ENCODE results near the gene TGFBR1.

The TGFBR1 gene

DNA sequence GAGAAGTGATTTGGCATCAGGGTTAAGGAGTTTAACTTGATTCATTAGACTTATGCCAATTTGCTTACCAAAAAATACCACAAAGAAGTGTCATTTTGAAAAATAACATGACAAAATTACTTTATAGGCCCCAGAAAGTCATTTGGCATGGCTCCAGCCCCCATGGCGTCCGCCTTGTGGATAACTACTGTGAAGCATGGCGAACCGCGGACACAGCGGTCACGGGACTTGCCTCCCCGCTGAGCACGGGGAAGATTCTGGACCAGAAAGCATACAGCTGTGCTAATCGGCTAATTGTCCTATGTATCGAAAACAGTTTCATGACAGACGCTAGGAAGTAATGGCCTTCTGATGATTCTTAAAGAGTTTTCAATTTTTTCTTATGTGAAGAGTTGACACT is 35.4 kb upstream of the TGFBR1 start:
- Histone ChIP-seq H3K27ac (ENCODE audit: extremely low read depth, low read depth, low read length) (no peak overlapping the region), H3K4me3 (ENCODE audit: low read depth, low read length) (no peak overlapping the region), H3K36me3 (ENCODE audit: control insufficient read depth in 2 of 2, insufficient read depth in 1 of 2, low read length in 2 of 2) (no peaks in the 10 kb centered on the region), H3K4me1 (ENCODE audit: control insufficient read depth, insufficient read depth, low read length) (no peaks in the 10 kb centered on the region), H3K9me3 (ENCODE audit: control insufficient read depth, insufficient read depth, low read depth, low read length) (no peaks in the 10 kb centered on the region)
- POLR2A ChIA-PET: no interaction called here
- no peak for TF ChIP-seq ZNF610 (tag by site-specific recombination; IDR thresholded peaks at IDR 0.05; ENCODE audit: borderline replicate concordance)
- TF ChIP-seq, protein P1, sequence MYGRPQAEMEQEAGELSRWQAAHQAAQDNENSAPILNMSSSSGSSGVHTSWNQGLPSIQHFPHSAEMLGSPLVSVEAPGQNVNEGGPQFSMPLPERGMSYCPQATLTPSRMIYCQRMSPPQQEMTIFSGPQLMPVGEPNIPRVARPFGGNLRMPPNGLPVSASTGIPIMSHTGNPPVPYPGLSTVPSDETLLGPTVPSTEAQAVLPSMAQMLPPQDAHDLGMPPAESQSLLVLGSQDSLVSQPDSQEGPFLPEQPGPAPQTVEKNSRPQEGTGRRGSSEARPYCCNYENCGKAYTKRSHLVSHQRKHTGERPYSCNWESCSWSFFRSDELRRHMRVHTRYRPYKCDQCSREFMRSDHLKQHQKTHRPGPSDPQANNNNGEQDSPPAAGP (tag by site-specific recombination; IDR thresholded peaks at IDR 0.05): no peak
- TF ChIP-seq, protein P2, sequence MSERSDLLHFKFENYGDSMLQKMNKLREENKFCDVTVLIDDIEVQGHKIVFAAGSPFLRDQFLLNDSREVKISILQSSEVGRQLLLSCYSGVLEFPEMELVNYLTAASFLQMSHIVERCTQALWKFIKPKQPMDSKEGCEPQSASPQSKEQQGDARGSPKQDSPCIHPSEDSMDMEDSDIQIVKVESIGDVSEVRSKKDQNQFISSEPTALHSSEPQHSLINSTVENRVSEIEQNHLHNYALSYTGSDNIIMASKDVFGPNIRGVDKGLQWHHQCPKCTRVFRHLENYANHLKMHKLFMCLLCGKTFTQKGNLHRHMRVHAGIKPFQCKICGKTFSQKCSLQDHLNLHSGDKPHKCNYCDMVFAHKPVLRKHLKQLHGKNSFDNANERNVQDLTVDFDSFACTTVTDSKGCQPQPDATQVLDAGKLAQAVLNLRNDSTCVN (tag by site-specific recombination; optimal IDR thresholded peaks at IDR 0.05): no peak
- TF ChIP-seq ZNF184 (tag by site-specific recombination; IDR thresholded peaks at IDR 0.05): no peak
- no peak for TF ChIP-seq INSM2 (tag by site-specific recombination; IDR thresholded peaks at IDR 0.05)
- TF ChIP-seq KLF1 (tag by site-specific recombination; IDR thresholded peaks at IDR 0.05): no peak
- no peak for TF ChIP-seq TSHZ1 (tag by site-specific recombination; IDR thresholded peaks at IDR 0.05; ENCODE audit: borderline replicate concordance)
- TF ChIP-seq ZNF747 (tag by site-specific recombination; IDR thresholded peaks at IDR 0.05): no peak
- no peak for TF ChIP-seq PRDM6 (tag by site-specific recombination; IDR thresholded peaks at IDR 0.05)
- no peak for TF ChIP-seq ZNF214 (tag by site-specific recombination; IDR thresholded peaks at IDR 0.05; ENCODE audit: borderline replicate concordance)
- TF ChIP-seq ZNF600 (tag by site-specific recombination; IDR thresholded peaks at IDR 0.05): no peak
- TF ChIP-seq SP3 (tag by site-specific recombination; IDR thresholded peaks at IDR 0.05): no peak
- no peak for TF ChIP-seq ZNF169 (tag by site-specific recombination; IDR thresholded peaks at IDR 0.05)
- TF ChIP-seq EGR2 (tag by site-specific recombination; IDR thresholded peaks at IDR 0.05; ENCODE audit: low read depth): no peak
- TF ChIP-seq ZNF658 (tag by site-specific recombination; IDR thresholded peaks at IDR 0.05): no peak
- CTCF ChIA-PET: no interaction called here

DNA sequence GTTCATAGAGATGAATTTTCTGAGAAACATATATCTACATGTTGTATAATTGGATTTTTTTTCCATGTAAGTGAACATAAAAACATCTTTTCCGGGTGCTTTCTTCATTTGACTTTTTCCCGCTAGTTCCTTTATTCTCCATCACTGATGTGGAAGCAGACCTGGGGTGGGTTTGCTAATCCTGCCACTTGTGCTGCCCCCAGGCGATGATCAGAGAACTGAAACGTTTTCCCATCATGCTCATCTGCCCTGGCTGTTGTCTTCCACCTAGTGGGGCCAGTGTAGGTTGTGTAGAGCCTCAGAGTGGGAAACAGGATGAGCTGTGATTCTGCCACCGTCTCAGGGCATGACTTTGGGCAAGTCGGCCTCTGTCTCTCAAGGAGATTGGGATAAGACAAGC is 34.2 kb upstream of the TGFBR1 start:
- no peak for TF ChIP-seq ZBTB17 (tag by site-specific recombination; IDR thresholded peaks at IDR 0.05)
- TF ChIP-seq, protein P3, sequence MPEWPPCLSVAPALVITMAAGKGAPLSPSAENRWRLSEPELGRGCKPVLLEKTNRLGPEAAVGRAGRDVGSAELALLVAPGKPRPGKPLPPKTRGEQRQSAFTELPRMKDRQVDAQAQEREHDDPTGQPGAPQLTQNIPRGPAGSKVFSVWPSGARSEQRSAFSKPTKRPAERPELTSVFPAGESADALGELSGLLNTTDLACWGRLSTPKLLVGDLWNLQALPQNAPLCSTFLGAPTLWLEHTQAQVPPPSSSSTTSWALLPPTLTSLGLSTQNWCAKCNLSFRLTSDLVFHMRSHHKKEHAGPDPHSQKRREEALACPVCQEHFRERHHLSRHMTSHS (tag by site-specific recombination; IDR thresholded peaks at IDR 0.05): no peak
- no peak for TF ChIP-seq ZSCAN16 (tag by site-specific recombination; IDR thresholded peaks at IDR 0.05)
- no peak for TF ChIP-seq YY1 (tag by site-specific recombination; IDR thresholded peaks at IDR 0.05)
- POLR2A ChIA-PET: no interaction called here
- CTCF ChIA-PET: no interaction called here
- Histone ChIP-seq H3K9me3 (ENCODE audit: control insufficient read depth, insufficient read depth, low read depth, low read length) (no peaks in the 10 kb centered on the region), H3K27ac (ENCODE audit: extremely low read depth, low read depth, low read length) (no peak overlapping the region), H3K4me3 (ENCODE audit: low read depth, low read length) (no peak overlapping the region), H3K4me1 (ENCODE audit: control insufficient read depth, insufficient read depth, low read length) (no peaks in the 10 kb centered on the region), H3K36me3 (ENCODE audit: control insufficient read depth in 2 of 2, insufficient read depth in 1 of 2, low read length in 2 of 2) (no peaks in the 10 kb centered on the region)

Data from HEK293 (cell line).